Calu3 (cell line): ENCODE data around the gene ZBTB21. TPM values are rescaled to one million over a fixed set of nuclear protein-coding genes. Genes with fewer than 3 reads are reported as not detected.
"Not testable (repeated sequence)": the region's sequence is repeated elsewhere in the genome, so short reads cannot be mapped to it uniquely, and the experiment has no call there.

ENCODE experiments used
- BruUV-seq: library from RNA; stranded (reverse); fragments of 400-500 nt; replicated peaks from 2 replicates; lab custom pipeline; 2021; lab: Mats Ljungman, UMichigan
- CTCF ChIA-PET: fragments of 300-600 bp; sonication (Branson Sonifier 250); formaldehyde crosslinking; loops from one replicate; lab custom pipeline; 2022; ENCODE audit warnings: antibody characterized with exemption; lab: Charles Lee
- DNase-seq: peaks from one replicate; pipeline ENCODE4 v3.0.0; 2022
- H3K27ac Mint-ChIP-seq: one replicate; pipeline ENCODE4 v1.8.0; 2022; ENCODE audit warnings: mixed read lengths; ENCODE audit not compliant: unreplicated experiment
- H3K27me3 Mint-ChIP-seq: one replicate; pipeline ENCODE4 v1.8.0; 2022; ENCODE audit warnings: mixed read lengths; ENCODE audit not compliant: unreplicated experiment
- H3K36me3 Mint-ChIP-seq: one replicate; pipeline ENCODE4 v1.8.0; 2022; ENCODE audit warnings: mild to moderate bottlenecking, moderate library complexity, mixed read lengths; ENCODE audit not compliant: insufficient read depth, unreplicated experiment
- H3K4me1 Mint-ChIP-seq: one replicate; pipeline ENCODE4 v1.8.0; 2022; ENCODE audit warnings: mild to moderate bottlenecking, low read depth, mixed read lengths; ENCODE audit not compliant: unreplicated experiment
- H3K4me3 Mint-ChIP-seq: one replicate; pipeline ENCODE4 v1.8.0; 2022; ENCODE audit warnings: mild to moderate bottlenecking, low read depth, moderate library complexity, mixed read lengths; ENCODE audit not compliant: unreplicated experiment
- H3K9me3 Mint-ChIP-seq: one replicate; pipeline ENCODE4 v1.8.0; 2022; ENCODE audit warnings: low read depth, mixed read lengths; ENCODE audit not compliant: unreplicated experiment
- CTCF ChIP-seq: fragments of 200-600 bp; IDR thresholded peaks from one replicate; pipeline ENCODE4 v1.8.0; 2022; ENCODE audit warnings: antibody characterized with exemption; ENCODE audit not compliant: unreplicated experiment
- intact Hi-C: fragments of 100-400 bp; cut with micrococcal nuclease; formaldehyde crosslinking; loops from one replicate; pipeline ENCODE4 v1.10.0; 2022; ENCODE audit not compliant: unreplicated experiment
- total RNA-seq: library from RNA; stranded (reverse); gene quantifications from 2 replicates; pipeline ENCODE4 v1.2.3, GENCODE V29; 2022

Gene ZBTB21
- total RNA-seq, 1 experiment from 2014 or later = 14.5 TPM

- BruUV-seq = no TSS peak
- H3K4me3 Mint-ChIP-seq = no peak overlapping the region
- no peaks in the 10 kb centered on the region for H3K9me3 Mint-ChIP-seq
- intact Hi-C loops = no loop called here
- H3K27me3 Mint-ChIP-seq = peaks cover 20% of the 10 kb centered on the region
- H3K36me3 Mint-ChIP-seq = peaks cover 6% of the 10 kb centered on the region
- CTCF ChIA-PET = no interaction called here
- DNase-seq = no peak
- peaks cover 5% of the 10 kb centered on the region for H3K4me1 Mint-ChIP-seq
- TF ChIP-seq CTCF = no peak
- H3K27ac Mint-ChIP-seq = no peak overlapping the region
Measured at GRCh38 chr21:41962425-41962966, 47.7 kb downstream of the ZBTB21 start.

- Mint-ChIP-seq H3K27me3 (peaks cover 20% of the 10 kb centered on the region), H3K4me1 (peaks cover 12% of the 10 kb centered on the region), H3K27ac (no peak overlapping the region), H3K36me3 (peaks cover 6% of the 10 kb centered on the region), H3K4me3 (no peak overlapping the region), H3K9me3 (no peaks in the 10 kb centered on the region)
- no peak for TF ChIP-seq CTCF
- BruUV-seq = no TSS peak
- DNase-seq = no peak
- CTCF ChIA-PET = no interaction called here
- intact Hi-C loops = no loop called here
Measured at GRCh38 chr21:41961753-41962152, 48.4 kb downstream of the ZBTB21 start.

- intact Hi-C loops = no loop called here
- Mint-ChIP-seq H3K4me1 (peaks cover 13% of the 10 kb centered on the region), H3K27me3 (peaks cover 19% of the 10 kb centered on the region), H3K9me3 (no peaks in the 10 kb centered on the region), H3K27ac (no peak overlapping the region), H3K36me3 (peaks cover 6% of the 10 kb centered on the region), H3K4me3 (no peak overlapping the region)
- CTCF ChIA-PET = no interaction called here
- no peak for TF ChIP-seq CTCF
- BruUV-seq = no TSS peak
- DNase-seq = no peak
Measured at GRCh38 chr21:41961282-41961701, 48.9 kb downstream of the ZBTB21 start.

GRCh38 chr21:41960386-41960785, 49.8 kb downstream of the ZBTB21 start:
- H3K9me3 Mint-ChIP-seq = no peaks in the 10 kb centered on the region
- peaks cover 10% of the 10 kb centered on the region for H3K27me3 Mint-ChIP-seq
- H3K36me3 Mint-ChIP-seq = peaks cover 6% of the 10 kb centered on the region
- H3K27ac Mint-ChIP-seq = no peak overlapping the region
- intact Hi-C loops = no loop called here
- no peak overlapping the region for H3K4me3 Mint-ChIP-seq
- CTCF ChIA-PET = no interaction called here
- BruUV-seq = no TSS peak
- DNase-seq = no peak
- no peak for TF ChIP-seq CTCF
- peaks cover 16% of the 10 kb centered on the region for H3K4me1 Mint-ChIP-seq

- H3K4me3 Mint-ChIP-seq, H3K9me3 Mint-ChIP-seq, intact Hi-C loops, H3K27me3 Mint-ChIP-seq, BruUV-seq, H3K36me3 Mint-ChIP-seq, H3K27ac Mint-ChIP-seq, DNase-seq: not testable (repeated sequence)
- CTCF ChIA-PET = interaction anchor here (0.6 kb wide), 1 partner anchor 14 kb away, joined by 3 read pairs; no protein-coding TSS in a partner anchor
- H3K4me1 Mint-ChIP-seq = peaks cover 23% of the 10 kb centered on the region
Measured at GRCh38 chr21:41959697-41960096, 50.5 kb downstream of the ZBTB21 start.
